T-cell (primary cell): ENCODE results near the gene FES. TPM values are rescaled to one million over a fixed set of nuclear protein-coding genes. Genes with fewer than 3 reads are reported as not detected.

Experiments used
- ATAC-seq, 4 experiments: fragments of 200-7000 bp in 3 of 4; fragments of 150-1000 bp in 1 of 4; cut with Tn5 transposase; replicated peaks in 1 of 4; 1 replicate in 3 of 4; 2 replicates in 1 of 4; pipeline ENCODE4 v1.10.0; 2021; ENCODE audit warnings: moderate library complexity in 3 of 4, mild to moderate bottlenecking in 2 of 4, moderate number of reproducible peaks in 1 of 4
- CTCF ChIA-PET, 2 donors: fragments of 300-600 bp; sonication (Branson Sonifier 250); formaldehyde crosslinking; loops; one replicate each; lab custom pipeline; 2022; ENCODE audit warnings: antibody characterized with exemption in 2 of 2; lab: Charles Lee
- POLR2A ChIA-PET, 2 donors: fragments of 300-600 bp; sonication (Branson Sonifier 250); formaldehyde crosslinking; loops; one replicate each; lab custom pipeline; 2022; ENCODE audit warnings: antibody characterized with exemption in 2 of 2; lab: Charles Lee
- DNase-seq, 35 experiments: peaks; one replicate each; pipeline versions ENCODE4 v3.0.0 to v3.0.0-alpha.2; 2013 to 2023
- H3K27ac ChIP-seq: one replicate; pipeline ENCODE4 v1.5.1; 2013; ENCODE audit warnings: low read length
- H3K27me3 ChIP-seq, 2 experiments: replicated peaks in 1 of 2; 1 replicate in 1 of 2; 2 replicates in 1 of 2; pipeline versions ENCODE4 v1.6.1 to v1.7.0; 2013; ENCODE audit warnings: low read length in 1 of 2, mixed read lengths in 1 of 2; ENCODE audit not compliant: control insufficient read depth in 2 of 2, insufficient read depth in 2 of 2; ENCODE audit errors: extremely low read depth in 1 of 2
- H3K36me3 ChIP-seq, 2 donors: 1 replicate in 1 of 2; 2 replicates in 1 of 2; pipeline versions ENCODE4 v1.6.1 to v1.7.0; 2013; ENCODE audit warnings: low read length in 1 of 2; ENCODE audit not compliant: control insufficient read depth in 2 of 2, insufficient read depth in 1 of 2; ENCODE audit errors: extremely low read depth in 1 of 2
- H3K4me1 ChIP-seq, 2 experiments: 1 replicate in 1 of 2; 2 replicates in 1 of 2; pipeline versions ENCODE4 v1.6.1 to v1.7.0; 2013; ENCODE audit warnings: low read length in 2 of 2, mixed read lengths in 1 of 2; ENCODE audit not compliant: insufficient read depth in 2 of 2, control insufficient read depth in 1 of 2; ENCODE audit errors: extremely low read depth in 1 of 2
- H3K4me3 ChIP-seq, 2 donors: 1 replicate in 1 of 2; 2 replicates in 1 of 2; pipeline versions ENCODE4 v1.5.1 to v1.7.0; 2013; ENCODE audit warnings: mild to moderate bottlenecking in 2 of 2, low read length in 1 of 2, moderate library complexity in 1 of 2; ENCODE audit not compliant: control insufficient read depth in 1 of 2; ENCODE audit errors: extremely low read depth in 1 of 2
- H3K9me3 ChIP-seq: 2 replicates; pipeline ENCODE4 v1.7.0; 2013
- H3K27ac Mint-ChIP-seq, 2 donors: one replicate each; pipeline ENCODE4 v1.8.0; 2020 to 2021; ENCODE audit warnings: mild to moderate bottlenecking in 2 of 2, mixed read lengths in 2 of 2
- H3K27me3 Mint-ChIP-seq, 2 donors: one replicate each; pipeline ENCODE4 v1.8.0; 2021 to 2022; ENCODE audit warnings: mixed read lengths in 2 of 2
- H3K36me3 Mint-ChIP-seq: one replicate; pipeline ENCODE4 v1.8.0; 2021; ENCODE audit warnings: mixed read lengths
- H3K4me1 Mint-ChIP-seq, 3 donors: one replicate each; pipeline ENCODE4 v1.8.0; 2020 to 2022; ENCODE audit warnings: mixed read lengths in 3 of 3, mild to moderate bottlenecking in 1 of 3
- H3K4me3 Mint-ChIP-seq, 3 donors: one replicate each; pipeline ENCODE4 v1.8.0; 2020 to 2022; ENCODE audit warnings: mild to moderate bottlenecking in 3 of 3, mixed read lengths in 3 of 3, moderate library complexity in 3 of 3
- H3K9me3 Mint-ChIP-seq, 3 donors: one replicate each; pipeline ENCODE4 v1.8.0; 2020 to 2022; ENCODE audit warnings: mixed read lengths in 3 of 3
- WGBS: methylation state at CpG from one replicate; pipeline ENCODE4 v1.1.5; 2013; ENCODE audit warnings: missing lambda C conversion rate; ENCODE audit not compliant: insufficient coverage; 5-methylcytosine and 5-hydroxymethylcytosine counted together
- total RNA-seq, 35 experiments: library from RNA in 6 of 35; stranded (reverse) in 6 of 35; fragments of 120-200 nt in 1 of 35; gene quantifications; one replicate each; pipeline versions ENCODE4 v1.2.1 to v1.2.4 and lab custom pipeline; 2013 to 2026

Gene FES
- total RNA-seq (1 to 10 TPM; 3.2 to 5.2 (median 4.3) TPM), total RNA-seq (lab: John Stamatoyannopoulos, UW) (0.91 to 10.2 (median 3.7) reads per million in 29 experiments)
- total RNA-seq (2013), result 1.7 TPM

- Histone ChIP-seq H3K27me3 (peaks cover 0 to 36% of the 10 kb centered on the region in 2 experiments), H3K4me1 (peaks cover 4 to 23% of the 10 kb centered on the region in 2 experiments), H3K9me3 (no peaks in the 10 kb centered on the region), H3K36me3 (peaks cover 11 to 21% of the 10 kb centered on the region in 2 donors), H3K27ac (no peak within 1 kb of the TSS), H3K4me3 (no peak within 1 kb of the TSS)
- CTCF ChIA-PET, result interaction anchor here (0.6 to 2.4 kb wide), 5 partner anchors 18 to 236 kb away, joined by 3 to 23 read pairs (median 3); no protein-coding TSS in a partner anchor
- Mint-ChIP-seq H3K9me3 (no peaks in the 10 kb centered on the region), H3K27ac (no peak within 1 kb of the TSS), H3K36me3 (peaks cover 11% of the 10 kb centered on the region), H3K4me3 (peak within 1 kb of the TSS in 2 of 3 donors; percentile 31 to 46), H3K27me3 (peaks cover 4 to 7% of the 10 kb centered on the region in 2 donors), H3K4me1 (peaks cover 5 to 17% (median 16%) of the 10 kb centered on the region in 3 donors)
- POLR2A ChIA-PET, result interaction anchor here in 1 of 2 donors (0.6 kb wide), 1 partner anchor 380 kb away, joined by 3 read pairs; no protein-coding TSS in a partner anchor
- DNase-seq (peak in 1 of 35 experiments; percentile 36), ATAC-seq (peak in 1 of 4 experiments; percentile 5)
- 24% methylated on average over 33 of the region's 58 CpGs for WGBS
These were observed at the start of gene FES for GRCh38 chr15:90883976-90884718. TSS of gene FES (plus strand) at chr15:90884504. CDS start at chr15:90885046, 542 bp downstream.

- no peaks in the 10 kb centered on the region for H3K36me3 ChIP-seq
- H3K4me1 ChIP-seq, result peaks cover 19 to 42% of the 10 kb centered on the region in 2 experiments
- WGBS, result 83% methylated on average over 2 of the region's 5 CpGs
- ChIA-PET CTCF (no interaction called here), POLR2A (no interaction called here)
- no peak overlapping the region for H3K4me3 ChIP-seq
- H3K27ac ChIP-seq, result no peak overlapping the region
- ATAC-seq (no peak), DNase-seq (no peak)
- H3K27me3 ChIP-seq, result peaks cover 0 to 15% of the 10 kb centered on the region in 2 experiments
- H3K27ac Mint-ChIP-seq, result no peak overlapping the region
- no peaks in the 10 kb centered on the region for H3K36me3 Mint-ChIP-seq
- H3K4me1 Mint-ChIP-seq, result peaks cover 36 to 46% (median 43%) of the 10 kb centered on the region in 3 donors
- peaks cover 0 to 3% of the 10 kb centered on the region in 2 donors for H3K27me3 Mint-ChIP-seq
- H3K9me3 Mint-ChIP-seq, result no peaks in the 10 kb centered on the region
- no peaks in the 10 kb centered on the region for H3K9me3 ChIP-seq
- H3K4me3 Mint-ChIP-seq, result no peak overlapping the region
These were observed 49.7 kb upstream of the FES start for GRCh38 chr15:90834626-90835025.

GRCh38 chr15:90836296-90836871, 47.9 kb upstream of the FES start:
- H3K9me3 ChIP-seq, result no peaks in the 10 kb centered on the region
- H3K4me1 Mint-ChIP-seq, result peaks cover 28 to 39% (median 37%) of the 10 kb centered on the region in 3 donors
- no peaks in the 10 kb centered on the region for H3K27me3 Mint-ChIP-seq
- H3K4me3 Mint-ChIP-seq, result no peak overlapping the region
- CTCF ChIA-PET, result no interaction called here
- H3K27me3 ChIP-seq, result peaks cover 0 to 15% of the 10 kb centered on the region in 2 experiments
- no peak overlapping the region for H3K4me3 ChIP-seq
- POLR2A ChIA-PET, result interaction anchor here in 1 of 2 donors (0.6 kb wide), 1 partner anchor 559 kb away, joined by 8 read pairs; no protein-coding TSS in a partner anchor
- DNase-seq (no peak), ATAC-seq (no peak)
- 92% methylated on average over 6 of the region's 7 CpGs for WGBS
- no peaks in the 10 kb centered on the region for H3K36me3 ChIP-seq
- H3K9me3 Mint-ChIP-seq, result no peaks in the 10 kb centered on the region
- H3K27ac ChIP-seq, result no peak overlapping the region
- no peaks in the 10 kb centered on the region for H3K36me3 Mint-ChIP-seq
- H3K4me1 ChIP-seq, result peaks cover 12 to 35% of the 10 kb centered on the region in 2 experiments
- no peak overlapping the region for H3K27ac Mint-ChIP-seq

DNA sequence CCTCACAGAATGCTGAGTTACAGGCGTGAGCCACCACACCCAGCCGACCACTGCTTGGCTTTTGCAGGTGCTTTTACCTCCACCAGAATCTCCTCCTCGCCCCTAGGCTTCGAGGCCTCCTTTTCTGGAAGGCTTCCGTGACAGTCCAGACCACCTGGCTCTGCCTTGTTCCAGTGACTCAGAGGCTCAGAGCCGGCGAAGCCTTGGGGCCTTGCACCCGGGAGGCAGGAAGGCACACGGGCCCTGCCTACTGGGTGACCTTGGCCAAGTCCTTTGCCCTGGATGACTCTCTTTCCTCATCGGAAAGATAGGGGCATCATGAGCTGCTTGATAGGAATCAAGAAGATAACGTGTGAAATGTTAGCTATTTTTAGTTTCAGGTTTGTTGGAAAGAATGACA, 47.2 kb upstream of the FES start:
- WGBS, result 77% methylated on average over 10 of the region's 11 CpGs

DNA sequence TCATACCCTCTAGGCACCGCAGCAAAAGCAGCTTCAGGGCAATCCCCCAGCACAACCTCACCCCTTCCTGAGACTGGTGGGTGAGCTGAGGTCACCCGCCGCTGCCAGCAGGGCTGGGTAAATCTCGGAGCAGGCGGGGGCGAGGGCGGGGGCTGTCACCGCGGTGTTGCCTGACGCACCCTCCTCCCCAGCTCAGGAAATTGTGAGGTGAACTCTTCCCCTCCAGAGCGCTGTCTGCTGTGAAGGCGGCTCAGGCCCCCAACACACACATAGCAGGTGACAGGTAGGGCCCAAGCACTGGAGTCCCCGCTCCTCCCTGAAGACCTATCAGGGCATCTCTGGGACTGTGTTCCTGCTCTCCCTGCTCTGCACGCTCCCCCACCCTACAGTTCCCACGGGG, 46.2 kb upstream of the FES start:
- peak overlapping the region; percentile 78 to 80 for H3K27ac Mint-ChIP-seq
- no peaks in the 10 kb centered on the region for H3K27me3 Mint-ChIP-seq
- peak overlapping the region; percentile 39 to 71 (median 54) for H3K4me3 Mint-ChIP-seq
- ChIA-PET CTCF (interaction anchor here in 1 of 2 donors (0.7 to 1.8 kb wide), 4 partner anchors 20 to 190 kb away, joined by 3 to 7 read pairs (median 4); partner anchors contain the start of genes BLM and FES), POLR2A (interaction anchor here in 1 of 2 donors (0.5 to 0.8 kb wide), 3 partner anchors 34 to 126 kb away, joined by 3 to 5 read pairs (median 3); no protein-coding TSS in a partner anchor)
- H3K9me3 ChIP-seq, result no peaks in the 10 kb centered on the region
- peaks cover 28 to 41% (median 41%) of the 10 kb centered on the region in 3 donors for H3K4me1 Mint-ChIP-seq
- H3K27ac ChIP-seq, result peak overlapping the region; percentile 67
- no peaks in the 10 kb centered on the region for H3K36me3 ChIP-seq
- peak overlapping the region; percentile 19 to 21 for H3K4me3 ChIP-seq
- peaks cover 0 to 12% of the 10 kb centered on the region in 2 experiments for H3K27me3 ChIP-seq
- WGBS, result 3% methylated on average over 7 of the region's 15 CpGs
- peaks cover 12 to 35% of the 10 kb centered on the region in 2 experiments for H3K4me1 ChIP-seq
- H3K36me3 Mint-ChIP-seq, result no peaks in the 10 kb centered on the region
- ATAC-seq, result peak; percentile 95 to 98 (median 96)
- H3K9me3 Mint-ChIP-seq, result no peaks in the 10 kb centered on the region
- DNase-seq, result peak; percentile 68 to 95 (median 91)

More for the DNA sequence above, 47.2 kb upstream of the FES start:
- no peaks in the 10 kb centered on the region for H3K9me3 Mint-ChIP-seq
- Histone ChIP-seq H3K27me3 (peaks cover 0 to 14% of the 10 kb centered on the region in 2 experiments), H3K9me3 (no peaks in the 10 kb centered on the region), H3K36me3 (no peaks in the 10 kb centered on the region), H3K4me3 (no peak overlapping the region), H3K27ac (peak overlapping the region; percentile 58), H3K4me1 (peaks cover 12 to 35% of the 10 kb centered on the region in 2 experiments)
- DNase-seq, result no peak
- no peaks in the 10 kb centered on the region for H3K27me3 Mint-ChIP-seq
- H3K4me3 Mint-ChIP-seq, result peak overlapping the region in 1 of 3 donors; percentile 71
- CTCF ChIA-PET, result interaction anchor here in 1 of 2 donors (1.8 kb wide), 1 partner anchor 120 kb away, joined by 7 read pairs; the partner anchor contains the start of gene BLM
- H3K4me1 Mint-ChIP-seq, result peaks cover 28 to 41% (median 41%) of the 10 kb centered on the region in 3 donors
- POLR2A ChIA-PET, result interaction anchor here in 1 of 2 donors (0.7 kb wide), 1 partner anchor 52 kb away, joined by 3 read pairs; no protein-coding TSS in a partner anchor
- H3K36me3 Mint-ChIP-seq, result no peaks in the 10 kb centered on the region
- no peak for ATAC-seq
- H3K27ac Mint-ChIP-seq, result peak overlapping the region; percentile 59 to 74
